A549 (cell line): Measurements from ENCODE around the gene SIM2. TPM values are rescaled to one million over a fixed set of nuclear protein-coding genes. Genes with fewer than 3 reads are reported as not detected.
A peak's percentile ranks its signal among the peaks of the same experiment; 100 is the strongest.

Experiments
- ATAC-seq, 2 experiments: fragments of 200-7000 bp in 1 of 2; fragments of >200 bp in 1 of 2; cut with Nextera tagmentation in 1 of 2; cut with Tn5 transposase in 1 of 2; 3 replicates each; pipeline versions ENCODE4 v1.8.0 to v1.9.1; 2018 to 2020; ENCODE audit warnings: mild to moderate bottlenecking in 1 of 2, moderate library complexity in 1 of 2
- CTCF ChIA-PET: fragments of 300-600 bp; sonication (Branson Sonifier 250); formaldehyde crosslinking; extraction: SDS; loops from one replicate; lab custom pipeline; 2021; ENCODE audit warnings: antibody characterized with exemption, inconsistent platforms; lab: Yijun Ruan, JAX
- POLR2A ChIA-PET: fragments of 350-600 bp; formaldehyde crosslinking; extraction: SDS; loops from one replicate; lab custom pipeline; 2021; ENCODE audit warnings: antibody characterized with exemption, inconsistent platforms; lab: Yijun Ruan, JAX
- DNase-seq, 2 experiments: peaks; one replicate each; pipeline versions ENCODE4 v3.0.0 to v3.0.0-alpha.2; 2011 to 2016; ENCODE audit warnings: low read depth in 1 of 2, low spot score in 1 of 2
- FAIRE-seq: peaks from 2 replicates; lab custom pipeline; 2011; peaks lifted over from hg19 to GRCh38; lab: Jason Lieb, UNC
- H3K27ac ChIP-seq, 2 experiments: fragments of >200 bp; sonication (Bioruptor Twin); formaldehyde crosslinking; 3 replicates each; pipeline ENCODE4 v1.5.1; 2016 to 2017
- H3K4me1 ChIP-seq: fragments of >200 bp; sonication (Bioruptor Twin); formaldehyde crosslinking; 3 replicates; pipeline ENCODE4 v1.6.1; 2016
- H3K4me2 ChIP-seq: fragments of >200 bp; sonication (Bioruptor Twin); formaldehyde crosslinking; 3 replicates; pipeline ENCODE4 v1.6.1; 2016
- H3K4me3 ChIP-seq: fragments of >200 bp; sonication (Bioruptor Twin); formaldehyde crosslinking; 3 replicates; pipeline ENCODE4 v1.5.1; 2016
- H3K9me3 ChIP-seq: fragments of >200 bp; sonication (Bioruptor Twin); formaldehyde crosslinking; 3 replicates; pipeline ENCODE4 v1.6.1; 2016
- BHLHE40 ChIP-seq: IDR thresholded peaks from 2 replicates; pipeline ENCODE4 v1.6.1; 2012; ENCODE audit warnings: low read depth, low read length, inconsistent platforms
- CBX2 ChIP-seq: fragments of 200-600 bp; sonication (generic); IDR thresholded peaks from 2 replicates; pipeline ENCODE4 v1.6.1; 2016; ENCODE audit warnings: low read depth, mild to moderate bottlenecking, borderline replicate concordance
- CHD2 ChIP-seq: fragments of 150-350 bp; IDR thresholded peaks from 2 replicates; pipeline ENCODE4 v1.6.1; 2014; ENCODE audit warnings: low read length; ENCODE audit not compliant: partially characterized antibody
- CHD4 ChIP-seq: fragments of 200-600 bp; sonication (generic); IDR thresholded peaks from 2 replicates; pipeline ENCODE4 v1.6.1; 2016; ENCODE audit warnings: antibody characterized with exemption, mild to moderate bottlenecking, borderline replicate concordance
- CTCF ChIP-seq: fragments of >200 bp; sonication (Bioruptor Twin); formaldehyde crosslinking; IDR thresholded peaks from 3 replicates; pipeline ENCODE4 v1.5.1; 2016
- EHF ChIP-seq: fragments of 250-450 bp; sonication (Bioruptor Pico); IDR thresholded peaks from 2 replicates; pipeline ENCODE4 v1.5.0; 2020; ENCODE audit warnings: mild to moderate bottlenecking
- EHMT2 ChIP-seq: fragments of 200-600 bp; sonication (generic); IDR thresholded peaks from 2 replicates; pipeline ENCODE4 v1.6.1; 2016; ENCODE audit warnings: antibody characterized with exemption, low read depth, mild to moderate bottlenecking, moderate library complexity
- HOXA7 ChIP-seq: fragments of 250-450 bp; sonication (Bioruptor Pico); IDR thresholded peaks from 2 replicates; pipeline ENCODE4 v1.5.0; 2020; ENCODE audit warnings: mild to moderate bottlenecking, moderate library complexity
- HOXB13 ChIP-seq: fragments of 250-450 bp; sonication (Bioruptor Pico); IDR thresholded peaks from 2 replicates; pipeline ENCODE4 v1.5.0; 2020; ENCODE audit warnings: low read depth, mild to moderate bottlenecking, moderate library complexity
- HOXB5 ChIP-seq: fragments of 250-450 bp; sonication (Bioruptor Pico); IDR thresholded peaks from 2 replicates; pipeline ENCODE4 v1.5.0; 2020; ENCODE audit warnings: mild to moderate bottlenecking, moderate library complexity
- JUN ChIP-seq, 2 experiments: fragments of >200 bp; sonication (Bioruptor Twin); formaldehyde crosslinking; IDR thresholded peaks; 2 replicates in 1 of 2; 3 replicates in 1 of 2; pipeline ENCODE4 v1.6.1; 2016 to 2017
- JUNB ChIP-seq: fragments of >200 bp; sonication (Bioruptor Twin); formaldehyde crosslinking; IDR thresholded peaks from 2 replicates; pipeline ENCODE4 v1.6.1; 2016
- MAFK ChIP-seq: fragments of 450-650 bp; IDR thresholded peaks from 2 replicates; pipeline ENCODE4 v1.6.1; 2014; ENCODE audit not compliant: partially characterized antibody
- MAX ChIP-seq: IDR thresholded peaks from 2 replicates; pipeline ENCODE4 v1.6.1; 2012
- MYC ChIP-seq: IDR thresholded peaks from 2 replicates; pipeline ENCODE4 v1.6.1; 2012; ENCODE audit warnings: mild to moderate bottlenecking, inconsistent platforms, low read length, improper control_type of control experiment, borderline replicate concordance
- NR3C1 ChIP-seq: fragments of >200 bp; sonication (Bioruptor Twin); formaldehyde crosslinking; IDR thresholded peaks from 3 replicates; pipeline ENCODE4 v1.6.1; 2017
- RAD21 ChIP-seq, 2 experiments: fragments of >200 bp in 1 of 2; sonication (Bioruptor Twin) in 1 of 2; formaldehyde crosslinking in 1 of 2; IDR thresholded peaks in 1 of 2; conservative IDR thresholded peaks in 1 of 2; 2 replicates in 1 of 2; 3 replicates in 1 of 2; pipeline ENCODE4 v1.6.1; 2012 to 2018; ENCODE audit warnings: inconsistent platforms in 1 of 2
- RARB ChIP-seq: fragments of 250-450 bp; sonication (Bioruptor Pico); IDR thresholded peaks from 2 replicates; pipeline ENCODE4 v1.8.0; 2021; ENCODE audit warnings: mild to moderate bottlenecking, moderate library complexity
- RCOR1 ChIP-seq: fragments of 150-350 bp; IDR thresholded peaks from 2 replicates; pipeline ENCODE4 v1.6.1; 2014; ENCODE audit warnings: antibody characterized with exemption, low read length, low read depth
- RFX5 ChIP-seq: fragments of 450-650 bp; IDR thresholded peaks from 2 replicates; pipeline ENCODE4 v1.7.1; 2014; ENCODE audit warnings: antibody characterized with exemption, mild to moderate bottlenecking, moderate library complexity
- SREBF2 ChIP-seq: fragments of 450-650 bp; IDR thresholded peaks from 2 replicates; pipeline ENCODE4 v1.6.1; 2014; ENCODE audit warnings: mild to moderate bottlenecking, moderate library complexity
- TFCP2L1 ChIP-seq: fragments of 250-450 bp; sonication (Bioruptor Pico); IDR thresholded peaks from 2 replicates; pipeline ENCODE4 v1.5.0; 2021; ENCODE audit warnings: mild to moderate bottlenecking
- TP53 ChIP-seq: fragments of 250-450 bp; sonication (Bioruptor Pico); IDR thresholded peaks from 2 replicates; pipeline ENCODE4 v1.5.0; 2021; ENCODE audit warnings: mild to moderate bottlenecking, moderate library complexity
- USF2 ChIP-seq: fragments of 450-650 bp; IDR thresholded peaks from 2 replicates; pipeline ENCODE4 v1.6.1; 2014; ENCODE audit warnings: antibody characterized with exemption
- ZC3H11A ChIP-seq: fragments of 450-650 bp; IDR thresholded peaks from 2 replicates; pipeline ENCODE4 v1.6.1; 2014; ENCODE audit warnings: antibody characterized with exemption, mild to moderate bottlenecking
- WGBS: methylation state at CpG from one replicate; pipeline ENCODE4 v1.1.6; 2017; ENCODE audit errors: missing lambda C conversion rate; 5-methylcytosine and 5-hydroxymethylcytosine counted together
- polyA plus RNA-seq, 4 experiments: library from polyadenylated mRNA; depleted of rRNA in 3 of 4; stranded (reverse); fragments of >200 nt; fragmentation: RNase III in 1 of 4; extraction: RNeasy Plus Mini Kit Qiagen cat#74134 plus additional on column Dnase treatment in 1 of 4; gene quantifications; 2 replicates in 3 of 4; 3 replicates in 1 of 4; pipeline ENCODE4 v1.2.3, GENCODE V29; 2011 to 2017

Gene SIM2
- polyA plus RNA-seq, 2 of the 4 experiments (the other 2 are of a cell fraction): 12.6 to 13.4 TPM

- TF ChIP-seq MYC: no peak
- no peak for TF ChIP-seq HOXB5 (CRISPR knock-in tag)
- TF ChIP-seq CHD4: no peak
- no peak for TF ChIP-seq RAD21 (conservative IDR thresholded peaks at IDR 0.05 in 1 of 2, IDR thresholded peaks at IDR 0.05 in 1 of 2)
- TF ChIP-seq EHMT2: no peak
- TF ChIP-seq MAX: no peak
- TF ChIP-seq TFCP2L1 (CRISPR knock-in tag): no peak
- TF ChIP-seq JUNB: no peak
- no peak for TF ChIP-seq RFX5
- no peak for TF ChIP-seq RARB (CRISPR knock-in tag)
- TF ChIP-seq HOXA7 (CRISPR knock-in tag): no peak
- TF ChIP-seq CBX2: no peak
- TF ChIP-seq NR3C1: no peak
- no peak for TF ChIP-seq EHF
- no peak for TF ChIP-seq TP53
- CTCF ChIA-PET: interaction anchor here (1.0 kb wide), 1 partner anchor 109 kb away, joined by 3 read pairs; no protein-coding TSS in a partner anchor
Measured at GRCh38 chr21:36744560-36745231, 45.8 kb downstream of the SIM2 start.

GRCh38 chr21:36745459-36745858, 46.5 kb downstream of the SIM2 start:
- POLR2A ChIA-PET: no interaction called here
- DNase-seq (no peak), ATAC-seq (no peak), FAIRE-seq (no peak)
- H3K4me2 ChIP-seq: no peak overlapping the region
- 96% methylated on average over 5 of the region's 5 CpGs for WGBS
- no peak overlapping the region for H3K4me3 ChIP-seq
- CTCF ChIA-PET: interaction anchor here (0.9 kb wide), 1 partner anchor 172 kb away, joined by 3 read pairs; no protein-coding TSS in a partner anchor
- H3K4me1 ChIP-seq: peaks cover 5% of the 10 kb centered on the region; the same call in 2 of the 3 replicates
- no peak overlapping the region for H3K27ac ChIP-seq
- no peaks in the 10 kb centered on the region for H3K9me3 ChIP-seq
- no peak for TF ChIP-seq BHLHE40
- TF ChIP-seq EHF: no peak
- TF ChIP-seq JUN (IDR thresholded peaks at IDR 0.05): no peak
- TF ChIP-seq CHD2: no peak
- TF ChIP-seq CTCF: no peak
- TF ChIP-seq CBX2: no peak
- TF ChIP-seq USF2: no peak
- no peak for TF ChIP-seq HOXB13 (CRISPR knock-in tag)
- no peak for TF ChIP-seq SREBF2
- no peak for TF ChIP-seq MAFK
- no peak for TF ChIP-seq RCOR1
- no peak for TF ChIP-seq HOXB5 (CRISPR knock-in tag)
- no peak for TF ChIP-seq ZC3H11A

More at GRCh38 chr21:36744560-36745231, 45.8 kb downstream of the SIM2 start:
- ATAC-seq (no peak; a peak in 1 of 6 replicates), FAIRE-seq (no peak), DNase-seq (no peak)
- POLR2A ChIA-PET: no interaction called here
- Histone ChIP-seq H3K4me1 (peaks cover 5% of the 10 kb centered on the region; the same call in 1 of the 3 replicates), H3K4me2 (no peak overlapping the region), H3K4me3 (no peak overlapping the region), H3K27ac (peak overlapping the region in 1 of 2 experiments; percentile 21; a peak in 1 of 6 replicates), H3K9me3 (no peaks in the 10 kb centered on the region)
- WGBS: 92% methylated on average over 21 of the region's 30 CpGs
